ENCODE data around the gene ANTXR2.

DNA sequence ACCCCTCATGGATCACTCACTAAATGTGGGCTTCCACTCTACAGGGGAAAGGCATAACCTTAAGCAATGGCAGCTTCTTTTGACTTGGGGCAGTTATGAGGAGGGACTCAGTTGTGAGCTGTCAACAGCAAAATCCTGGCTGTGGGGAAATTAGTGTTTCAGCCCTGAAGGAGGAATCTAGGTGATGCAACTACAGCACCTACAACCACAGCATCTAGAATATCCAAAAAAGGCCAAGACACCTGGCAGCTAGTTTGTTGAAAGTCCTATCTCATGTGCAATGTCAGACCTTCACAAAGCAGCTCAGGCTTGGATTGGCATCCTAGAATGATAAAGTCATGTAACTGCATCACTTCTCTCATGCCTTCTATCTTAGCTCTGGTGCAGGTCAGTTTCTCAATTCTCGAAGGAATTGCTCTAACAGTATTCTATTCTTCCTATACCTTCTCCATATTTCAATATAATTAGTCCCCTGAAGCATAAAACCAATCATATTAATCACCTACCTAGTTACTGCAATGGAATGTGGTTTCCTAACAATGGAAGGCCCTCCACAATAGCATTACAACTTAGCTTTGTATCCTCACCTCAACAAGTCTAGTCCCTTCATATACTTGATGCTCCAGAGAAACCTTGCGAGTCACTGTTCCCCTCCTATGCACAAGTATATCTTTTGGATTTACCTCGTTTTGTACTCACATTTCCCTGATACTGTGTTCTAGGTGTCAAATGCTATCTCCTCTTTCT is 5.5 kb upstream of the ANTXR2 start:
- TF ChIP-seq, protein P1, sequence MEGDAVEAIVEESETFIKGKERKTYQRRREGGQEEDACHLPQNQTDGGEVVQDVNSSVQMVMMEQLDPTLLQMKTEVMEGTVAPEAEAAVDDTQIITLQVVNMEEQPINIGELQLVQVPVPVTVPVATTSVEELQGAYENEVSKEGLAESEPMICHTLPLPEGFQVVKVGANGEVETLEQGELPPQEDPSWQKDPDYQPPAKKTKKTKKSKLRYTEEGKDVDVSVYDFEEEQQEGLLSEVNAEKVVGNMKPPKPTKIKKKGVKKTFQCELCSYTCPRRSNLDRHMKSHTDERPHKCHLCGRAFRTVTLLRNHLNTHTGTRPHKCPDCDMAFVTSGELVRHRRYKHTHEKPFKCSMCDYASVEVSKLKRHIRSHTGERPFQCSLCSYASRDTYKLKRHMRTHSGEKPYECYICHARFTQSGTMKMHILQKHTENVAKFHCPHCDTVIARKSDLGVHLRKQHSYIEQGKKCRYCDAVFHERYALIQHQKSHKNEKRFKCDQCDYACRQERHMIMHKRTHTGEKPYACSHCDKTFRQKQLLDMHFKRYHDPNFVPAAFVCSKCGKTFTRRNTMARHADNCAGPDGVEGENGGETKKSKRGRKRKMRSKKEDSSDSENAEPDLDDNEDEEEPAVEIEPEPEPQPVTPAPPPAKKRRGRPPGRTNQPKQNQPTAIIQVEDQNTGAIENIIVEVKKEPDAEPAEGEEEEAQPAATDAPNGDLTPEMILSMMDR (IDR thresholded peaks at IDR 0.05) = no peak
- TF ChIP-seq POLR2A (IDR thresholded peaks at IDR 0.05) = no peak

All from lower leg skin (tissue), 3 donors.